ENCODE data around the gene CIPC. TPM values are rescaled to one million over a fixed set of nuclear protein-coding genes. Genes with fewer than 3 reads are reported as not detected.

Gene CIPC
- total RNA-seq, 1 donor from 2014 or later: 9.7 TPM

DNA sequence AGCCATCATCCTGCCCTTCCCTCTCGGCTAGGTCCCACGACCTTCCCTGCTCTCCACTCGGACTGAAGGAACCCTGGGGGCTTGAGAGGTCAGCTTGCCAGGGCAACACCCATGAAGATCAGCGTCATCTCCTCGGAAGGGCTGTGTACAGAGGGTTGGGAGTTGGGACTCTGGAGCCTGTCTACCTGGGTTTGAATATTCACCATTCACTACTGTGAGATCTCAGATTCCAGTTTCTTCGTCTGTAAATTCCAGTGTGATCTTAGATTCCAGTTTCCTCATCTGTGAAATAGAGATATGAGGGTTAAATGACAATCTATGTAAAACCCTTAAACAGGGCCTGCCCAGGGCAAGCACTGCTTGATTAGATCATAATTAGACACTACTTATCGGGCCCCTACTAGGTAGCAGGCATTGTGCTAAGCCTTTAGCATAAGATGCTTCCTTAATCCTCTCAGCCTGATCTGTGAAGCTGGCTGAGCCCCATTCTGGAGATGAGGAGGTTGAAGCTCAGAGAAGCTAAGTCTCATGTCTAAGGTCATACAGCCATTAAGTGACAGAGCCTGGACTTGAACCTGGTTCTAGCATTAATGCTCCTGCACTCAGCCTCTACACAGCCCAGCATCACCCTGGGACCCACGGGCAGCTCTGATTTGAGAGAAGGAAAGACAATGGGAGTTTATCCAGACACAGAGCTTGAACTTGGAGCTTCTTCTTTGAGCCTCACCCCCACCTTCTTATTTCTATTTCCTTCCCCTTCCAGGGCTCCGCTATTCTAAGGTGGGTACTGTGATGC, 44.1 kb downstream of the CIPC start:
- Histone ChIP-seq H3K4me3 (ENCODE audit: low read depth, low read length) (no peak overlapping the region), H3K27me3 (ENCODE audit: control insufficient read depth, insufficient read depth, low read length) (peaks cover 39% of the 10 kb centered on the region), H3K36me3 (ENCODE audit: control insufficient read depth, insufficient read depth, low read length) (no peaks in the 10 kb centered on the region)
- DNase-seq (ENCODE audit: low read depth) (no peak), FAIRE-seq (no peak)
- TF ChIP-seq, protein P1, sequence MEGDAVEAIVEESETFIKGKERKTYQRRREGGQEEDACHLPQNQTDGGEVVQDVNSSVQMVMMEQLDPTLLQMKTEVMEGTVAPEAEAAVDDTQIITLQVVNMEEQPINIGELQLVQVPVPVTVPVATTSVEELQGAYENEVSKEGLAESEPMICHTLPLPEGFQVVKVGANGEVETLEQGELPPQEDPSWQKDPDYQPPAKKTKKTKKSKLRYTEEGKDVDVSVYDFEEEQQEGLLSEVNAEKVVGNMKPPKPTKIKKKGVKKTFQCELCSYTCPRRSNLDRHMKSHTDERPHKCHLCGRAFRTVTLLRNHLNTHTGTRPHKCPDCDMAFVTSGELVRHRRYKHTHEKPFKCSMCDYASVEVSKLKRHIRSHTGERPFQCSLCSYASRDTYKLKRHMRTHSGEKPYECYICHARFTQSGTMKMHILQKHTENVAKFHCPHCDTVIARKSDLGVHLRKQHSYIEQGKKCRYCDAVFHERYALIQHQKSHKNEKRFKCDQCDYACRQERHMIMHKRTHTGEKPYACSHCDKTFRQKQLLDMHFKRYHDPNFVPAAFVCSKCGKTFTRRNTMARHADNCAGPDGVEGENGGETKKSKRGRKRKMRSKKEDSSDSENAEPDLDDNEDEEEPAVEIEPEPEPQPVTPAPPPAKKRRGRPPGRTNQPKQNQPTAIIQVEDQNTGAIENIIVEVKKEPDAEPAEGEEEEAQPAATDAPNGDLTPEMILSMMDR (IDR thresholded peaks at IDR 0.05; ENCODE audit: insufficient read depth, low read length, severe bottlenecking): no peak

DNA sequence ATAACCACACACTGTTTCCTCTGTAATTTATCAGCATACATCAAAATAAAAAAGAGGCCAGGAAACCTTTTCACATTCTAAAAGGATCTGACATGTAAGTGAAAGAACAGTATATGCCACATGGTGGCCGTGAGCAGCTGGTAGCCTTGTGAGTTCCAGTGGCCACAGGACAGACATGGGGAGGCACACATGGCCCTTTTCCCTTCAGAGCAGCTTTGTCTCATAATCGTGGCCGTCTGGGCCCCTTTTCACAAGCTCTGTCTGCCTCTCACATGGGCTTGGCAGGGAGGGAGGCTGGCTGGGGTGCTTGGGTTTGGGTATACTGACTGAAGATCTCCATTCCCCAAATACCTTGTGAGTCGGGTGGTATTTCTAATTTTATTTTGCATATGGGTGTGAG, 45.0 kb downstream of the CIPC start:
- no peak for DNase-seq (ENCODE audit: low read depth)
- TF ChIP-seq, protein P1 (IDR thresholded peaks at IDR 0.05; ENCODE audit: insufficient read depth, low read length, severe bottlenecking): no peak
- Histone ChIP-seq H3K4me3 (ENCODE audit: low read depth, low read length) (no peak overlapping the region), H3K27me3 (ENCODE audit: control insufficient read depth, insufficient read depth, low read length) (peaks cover 39% of the 10 kb centered on the region), H3K36me3 (ENCODE audit: control insufficient read depth, insufficient read depth, low read length) (no peaks in the 10 kb centered on the region)
- peak; percentile 28 for FAIRE-seq

DNA sequence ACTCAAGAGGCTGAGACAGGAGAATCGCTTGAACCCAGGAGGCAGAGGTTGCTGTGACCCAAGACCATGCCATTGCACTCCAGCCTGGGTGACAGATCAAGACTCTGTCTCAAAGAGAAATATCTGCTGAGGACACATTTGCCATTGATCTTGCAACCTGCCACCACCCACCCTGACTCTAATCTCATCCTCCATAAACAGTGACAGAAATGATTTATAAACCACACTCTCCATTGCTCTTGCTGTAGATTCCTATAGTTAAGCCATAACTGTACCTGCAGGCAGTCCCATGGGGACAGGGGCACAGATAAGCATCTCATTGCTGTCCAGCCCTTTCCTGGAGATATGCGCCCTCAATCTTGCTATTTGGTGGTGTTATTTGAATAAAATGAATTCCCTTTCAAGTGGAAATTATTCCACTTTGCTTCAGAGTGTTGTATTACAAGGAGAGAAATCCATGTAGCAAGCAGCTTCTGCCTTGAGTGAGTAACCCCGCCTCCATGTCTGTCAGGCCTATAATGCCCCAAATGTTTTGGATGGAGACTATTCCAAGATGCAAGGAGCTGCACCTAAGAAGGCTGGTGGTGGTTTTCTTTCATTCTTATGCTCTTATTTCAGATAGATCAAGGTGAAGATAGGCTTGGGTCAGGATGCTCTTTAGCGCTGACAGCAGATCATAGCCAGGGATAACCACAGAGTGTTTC, 46.5 kb downstream of the CIPC start:
- TF ChIP-seq, protein P1 (IDR thresholded peaks at IDR 0.05; ENCODE audit: insufficient read depth, low read length, severe bottlenecking): no peak
- H3K36me3 ChIP-seq (ENCODE audit: control insufficient read depth, insufficient read depth, low read length): no peaks in the 10 kb centered on the region
- H3K27me3 ChIP-seq (ENCODE audit: control insufficient read depth, insufficient read depth, low read length): peaks cover 34% of the 10 kb centered on the region
- FAIRE-seq (no peak), DNase-seq (ENCODE audit: low read depth) (no peak)
- H3K4me3 ChIP-seq (ENCODE audit: low read depth, low read length): no peak overlapping the region

DNA sequence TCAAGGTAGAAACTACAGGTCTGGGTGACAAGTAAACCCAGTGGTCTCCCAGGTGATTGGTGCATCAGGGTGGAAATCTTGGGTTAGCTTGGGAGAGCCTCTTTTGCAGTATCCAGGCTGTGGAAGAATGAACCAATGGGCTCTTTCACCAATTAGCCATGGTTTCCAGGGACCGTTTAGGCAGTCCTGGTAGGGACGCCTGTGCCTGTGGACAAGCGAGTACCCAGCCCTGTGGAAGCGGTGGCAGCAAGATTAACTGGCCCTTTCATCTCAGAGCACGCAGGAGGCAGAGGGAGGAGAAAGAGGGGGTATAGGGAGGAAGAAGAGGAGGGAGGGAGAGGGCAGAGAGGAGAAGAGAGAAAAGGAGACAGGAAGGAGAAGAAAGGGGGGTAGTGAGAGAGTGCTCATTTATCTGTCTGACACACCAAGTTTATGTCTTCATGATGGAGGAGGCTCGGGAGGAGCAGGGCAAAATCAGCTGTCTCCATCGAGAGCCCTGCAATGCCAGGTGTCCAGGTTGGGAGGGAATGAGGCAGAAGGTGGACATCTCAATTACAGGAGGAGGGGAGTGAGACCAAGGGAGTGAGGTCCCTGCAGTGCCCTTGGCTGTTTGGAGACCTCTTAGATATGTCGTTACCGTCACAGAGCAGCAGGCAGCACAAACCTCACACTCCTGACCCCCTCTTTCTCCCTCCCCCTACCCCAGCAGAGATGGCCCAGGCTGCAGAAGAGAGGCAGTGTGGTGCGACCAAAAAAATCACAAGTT, 48.1 kb downstream of the CIPC start:
- Histone ChIP-seq H3K4me3 (ENCODE audit: low read depth, low read length) (no peak overlapping the region), H3K27me3 (ENCODE audit: control insufficient read depth, insufficient read depth, low read length) (peaks cover 28% of the 10 kb centered on the region), H3K36me3 (ENCODE audit: control insufficient read depth, insufficient read depth, low read length) (no peaks in the 10 kb centered on the region)
- TF ChIP-seq, protein P1 (IDR thresholded peaks at IDR 0.05; ENCODE audit: insufficient read depth, low read length, severe bottlenecking): no peak
- DNase-seq (ENCODE audit: low read depth): no peak
- FAIRE-seq: no peak

DNA sequence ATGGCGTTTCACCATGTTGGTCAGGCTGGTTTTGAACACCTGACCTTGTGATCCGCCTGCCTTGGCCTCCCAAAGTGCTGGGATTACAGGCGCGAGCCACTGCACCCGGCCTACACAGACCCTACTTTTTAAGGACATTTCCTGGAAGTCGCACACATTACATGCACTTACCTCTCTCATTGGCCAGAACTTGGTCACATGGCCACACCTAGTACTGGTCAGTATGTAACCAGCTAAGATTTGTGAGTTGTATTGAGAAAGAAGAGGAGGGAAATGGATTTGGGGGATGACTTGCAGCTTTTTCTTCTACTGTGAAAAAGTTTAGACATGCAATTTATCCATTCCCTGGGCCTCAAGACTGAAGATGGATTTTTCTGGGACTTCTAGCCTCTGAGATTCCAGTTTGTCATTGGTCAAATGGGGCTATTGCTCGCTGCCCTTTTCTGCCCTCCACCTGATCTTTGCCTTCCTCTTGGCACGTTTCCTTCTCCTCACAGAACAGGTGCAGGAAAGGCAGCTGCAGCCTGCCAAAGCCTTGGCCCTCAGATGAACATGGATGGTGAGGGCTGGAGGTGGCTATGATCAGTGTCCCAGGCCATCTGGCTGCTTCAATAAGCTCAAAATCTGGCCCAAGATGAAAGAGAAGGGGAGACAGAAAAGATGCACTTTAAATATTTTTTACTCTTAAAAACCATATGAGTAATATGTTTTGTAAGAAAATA, 50.6 kb downstream of the CIPC start:
- DNase-seq (ENCODE audit: low read depth) (no peak), FAIRE-seq (no peak)
- TF ChIP-seq, protein P1 (IDR thresholded peaks at IDR 0.05; ENCODE audit: insufficient read depth, low read length, severe bottlenecking): no peak
- Histone ChIP-seq H3K27me3 (ENCODE audit: control insufficient read depth, insufficient read depth, low read length) (peaks cover 7% of the 10 kb centered on the region), H3K36me3 (ENCODE audit: control insufficient read depth, insufficient read depth, low read length) (no peaks in the 10 kb centered on the region), H3K4me3 (ENCODE audit: low read depth, low read length) (no peak overlapping the region)

Data from bronchial epithelial cell (primary cell).